ENCODE results near the gene AP4B1.

- TF ChIP-seq EZH2 (IDR thresholded peaks at IDR 0.05), result no peak
- TF ChIP-seq POLR2AphosphoS5 (IDR thresholded peaks at IDR 0.05; ENCODE audit: borderline replicate concordance, low read depth, low read length), result no peak
- no peak for TF ChIP-seq FOXP2 (optimal IDR thresholded peaks at IDR 0.05; ENCODE audit: control extremely low read depth, extremely low read length, insufficient read depth)
Observed at GRCh38 chr1:113912594-113913311, 8.2 kb upstream of the AP4B1 start.
